CD14-positive monocyte (primary cell): ENCODE results near the gene RTN4RL1. TPM values are rescaled to one million over a fixed set of nuclear protein-coding genes. Genes with fewer than 3 reads are reported as not detected.

Source experiments
- DNase-seq, 3 donors: peaks; one replicate each; pipeline ENCODE4 v3.0.0-alpha.2; 2011 to 2022
- H2AFZ ChIP-seq: 2 replicates; pipeline ENCODE4 v1.6.0; 2012; ENCODE audit warnings: mild to moderate bottlenecking, low read depth, low read length, inconsistent platforms; ENCODE audit not compliant: insufficient read depth, poor library complexity, severe bottlenecking
- H3K27ac ChIP-seq, 2 donors: 1 replicate in 1 of 2; 2 replicates in 1 of 2; pipeline ENCODE4 v1.5.1; 2012 to 2013; ENCODE audit warnings: low read length in 2 of 2, control low read depth in 1 of 2, inconsistent platforms in 1 of 2, low read depth in 1 of 2, mild to moderate bottlenecking in 1 of 2
- H3K27me3 ChIP-seq, 2 donors: one replicate each; pipeline versions ENCODE4 v1.6.0 to v1.6.1; 2011 to 2013; ENCODE audit warnings: low read length in 2 of 2; ENCODE audit not compliant: control insufficient read depth in 2 of 2, insufficient read depth in 2 of 2
- H3K36me3 ChIP-seq, 2 donors: replicated peaks in 1 of 2; 1 replicate in 1 of 2; 2 replicates in 1 of 2; pipeline versions ENCODE4 v1.5.1 to v1.6.1; 2012 to 2013; ENCODE audit warnings: low read length in 2 of 2, control low read depth in 1 of 2, inconsistent platforms in 1 of 2, mild to moderate bottlenecking in 1 of 2; ENCODE audit not compliant: insufficient read depth in 2 of 2, control insufficient read depth in 1 of 2
- H3K4me1 ChIP-seq, 2 donors: 1 replicate in 1 of 2; 2 replicates in 1 of 2; pipeline versions ENCODE4 v1.5.1 to v1.6.1; 2012 to 2013; ENCODE audit warnings: low read length in 2 of 2, control low read depth in 1 of 2, inconsistent platforms in 1 of 2, mild to moderate bottlenecking in 1 of 2, moderate library complexity in 1 of 2; ENCODE audit not compliant: insufficient read depth in 2 of 2, control insufficient read depth in 1 of 2
- H3K4me2 ChIP-seq: replicated peaks from 2 replicates; pipeline ENCODE3; 2012; ENCODE audit warnings: low read length, moderate library complexity, mild to moderate bottlenecking; ENCODE audit not compliant: poor library complexity, severe bottlenecking; ENCODE audit errors: extremely low read depth
- H3K4me3 ChIP-seq, 3 experiments: fragments of 200-600 bp in 1 of 3; sonication (generic) in 1 of 3; replicated peaks in 1 of 3; 1 replicate in 2 of 3; 2 replicates in 1 of 3; pipeline ENCODE4 v1.5.1; 2011 to 2013; ENCODE audit warnings: low read length in 3 of 3, mild to moderate bottlenecking in 3 of 3, control low read depth in 2 of 3, low read depth in 2 of 3, inconsistent platforms in 1 of 3, moderate library complexity in 1 of 3
- H3K79me2 ChIP-seq: 2 replicates; pipeline ENCODE4 v1.6.0; 2012; ENCODE audit warnings: mild to moderate bottlenecking, control low read depth, inconsistent platforms, low read length, moderate library complexity; ENCODE audit not compliant: insufficient read depth
- H3K9ac ChIP-seq: 2 replicates; pipeline ENCODE4 v1.6.0; 2017; ENCODE audit warnings: low read length, mild to moderate bottlenecking; ENCODE audit not compliant: insufficient read depth, poor library complexity, severe bottlenecking
- H3K9me3 ChIP-seq, 2 donors: replicated peaks in 1 of 2; 1 replicate in 1 of 2; 2 replicates in 1 of 2; pipeline versions ENCODE4 v1.5.1 to v1.6.1; 2012 to 2013; ENCODE audit warnings: low read length in 2 of 2, control low read depth in 1 of 2; ENCODE audit not compliant: control insufficient read depth in 1 of 2, insufficient read depth in 1 of 2
- H4K20me1 ChIP-seq: 2 replicates; pipeline ENCODE4 v1.6.0; 2012; ENCODE audit warnings: mild to moderate bottlenecking, low read length, control low read depth, moderate library complexity; ENCODE audit not compliant: insufficient read depth
- H3K27ac Mint-ChIP-seq, 7 donors: one replicate each; pipeline ENCODE4 v1.8.0; 2020; ENCODE audit warnings: mild to moderate bottlenecking in 7 of 7, mixed read lengths in 7 of 7, moderate library complexity in 6 of 7, inconsistent platforms in 2 of 7
- H3K27me3 Mint-ChIP-seq, 3 donors: one replicate each; pipeline ENCODE4 v1.8.0; 2021 to 2022; ENCODE audit warnings: low read depth in 3 of 3, mild to moderate bottlenecking in 3 of 3, mixed read lengths in 3 of 3, moderate library complexity in 3 of 3, inconsistent platforms in 1 of 3
- H3K36me3 Mint-ChIP-seq, 2 donors: one replicate each; pipeline ENCODE4 v1.8.0; 2020; ENCODE audit warnings: mixed read lengths in 2 of 2, inconsistent platforms in 1 of 2, mild to moderate bottlenecking in 1 of 2
- H3K4me1 Mint-ChIP-seq: one replicate; pipeline ENCODE4 v1.8.0; 2020; ENCODE audit warnings: mild to moderate bottlenecking, mixed read lengths
- H3K4me3 Mint-ChIP-seq, 2 donors: one replicate each; pipeline ENCODE4 v1.8.0; 2020; ENCODE audit warnings: mild to moderate bottlenecking in 2 of 2, mixed read lengths in 2 of 2, moderate library complexity in 1 of 2
- H3K9me3 Mint-ChIP-seq, 7 donors: one replicate each; pipeline ENCODE4 v1.8.0; 2020 to 2022; ENCODE audit warnings: mixed read lengths in 7 of 7, mild to moderate bottlenecking in 6 of 7, moderate library complexity in 6 of 7, inconsistent platforms in 2 of 7
- WGBS: methylation state at CpG from one replicate; pipeline ENCODE4 v1.1.5; 2013; ENCODE audit warnings: missing lambda C conversion rate; ENCODE audit not compliant: insufficient coverage; 5-methylcytosine and 5-hydroxymethylcytosine counted together
- intact Hi-C, 2 donors: fragments of 100-400 bp; cut with micrococcal nuclease; formaldehyde crosslinking; loops; one replicate each; pipeline versions ENCODE4 v1.15.0 to v1.15.1; 2023
- polyA plus RNA-seq, 3 donors: library from polyadenylated mRNA; depleted of rRNA in 1 of 3; unstranded in 2 of 3; stranded (reverse) in 1 of 3; fragments of 300-500 nt in 2 of 3; fragments of >200 nt in 1 of 3; fragmentation: Illumina TruSeq in 2 of 3; gene quantifications; 1 replicate in 2 of 3; 2 replicates in 1 of 3; pipeline ENCODE4 v1.2.3, GENCODE V29; 2012 to 2021
- TF ChIP-seq, protein P1 (sequence below): fragments of 200-600 bp; IDR thresholded peaks from one replicate; pipeline ENCODE4 v1.8.0; 2022; ENCODE audit warnings: antibody characterized with exemption, mild to moderate bottlenecking

The RTN4RL1 gene
- polyA plus RNA-seq, 3 donors: 0.07 to 0.29 (median 0.11) TPM

DNA sequence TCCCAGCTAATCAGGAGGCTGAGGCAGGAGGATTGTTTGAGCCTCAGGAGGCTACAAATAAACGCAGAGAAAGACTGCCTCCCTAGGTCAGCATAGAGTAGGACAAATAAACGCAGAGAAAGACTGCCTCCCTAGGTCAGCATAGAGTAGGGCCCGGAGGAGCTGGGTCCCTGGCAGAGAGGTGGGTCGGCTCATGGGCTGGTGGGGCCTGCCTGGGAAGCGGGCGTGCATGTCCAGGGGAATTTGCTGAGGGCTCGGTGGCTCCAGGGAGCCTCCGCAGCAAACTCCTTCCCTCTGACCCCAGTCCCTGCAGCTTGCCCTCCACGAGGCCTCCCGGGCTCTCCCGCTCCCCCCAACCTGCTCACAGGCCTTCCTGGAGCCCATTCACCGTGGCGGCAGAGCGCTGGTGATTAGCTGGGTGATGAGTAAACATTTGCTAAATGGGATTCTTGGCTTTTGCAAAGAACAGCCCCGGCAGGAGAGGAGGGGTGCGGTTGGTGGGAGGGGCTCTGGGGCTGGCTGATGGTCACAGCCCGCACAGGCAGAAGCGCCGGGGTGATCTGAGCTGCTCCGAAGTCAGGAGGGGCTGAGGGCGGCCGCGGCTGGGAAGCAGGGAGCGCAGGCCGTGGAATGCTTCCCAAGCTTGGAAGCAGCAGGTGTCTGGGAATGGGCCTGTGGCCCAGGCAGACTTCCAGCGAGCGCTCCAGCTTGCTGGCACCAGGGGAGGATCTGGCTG lies 93.1 kb downstream of the RTN4RL1 start:
- no peaks in the 10 kb centered on the region for H3K4me1 Mint-ChIP-seq
- H2AFZ ChIP-seq: no peak overlapping the region
- H3K79me2 ChIP-seq: no peaks in the 10 kb centered on the region
- H3K4me2 ChIP-seq: no peak overlapping the region
- DNase-seq: no peak
- H3K27ac ChIP-seq: no peak overlapping the region
- H4K20me1 ChIP-seq: no peaks in the 10 kb centered on the region
- no peaks in the 10 kb centered on the region for H3K9me3 ChIP-seq
- H3K36me3 ChIP-seq: no peaks in the 10 kb centered on the region
- peaks cover 5 to 6% (median 6%) of the 10 kb centered on the region in 3 donors for H3K27me3 Mint-ChIP-seq
- TF ChIP-seq, protein P1, sequence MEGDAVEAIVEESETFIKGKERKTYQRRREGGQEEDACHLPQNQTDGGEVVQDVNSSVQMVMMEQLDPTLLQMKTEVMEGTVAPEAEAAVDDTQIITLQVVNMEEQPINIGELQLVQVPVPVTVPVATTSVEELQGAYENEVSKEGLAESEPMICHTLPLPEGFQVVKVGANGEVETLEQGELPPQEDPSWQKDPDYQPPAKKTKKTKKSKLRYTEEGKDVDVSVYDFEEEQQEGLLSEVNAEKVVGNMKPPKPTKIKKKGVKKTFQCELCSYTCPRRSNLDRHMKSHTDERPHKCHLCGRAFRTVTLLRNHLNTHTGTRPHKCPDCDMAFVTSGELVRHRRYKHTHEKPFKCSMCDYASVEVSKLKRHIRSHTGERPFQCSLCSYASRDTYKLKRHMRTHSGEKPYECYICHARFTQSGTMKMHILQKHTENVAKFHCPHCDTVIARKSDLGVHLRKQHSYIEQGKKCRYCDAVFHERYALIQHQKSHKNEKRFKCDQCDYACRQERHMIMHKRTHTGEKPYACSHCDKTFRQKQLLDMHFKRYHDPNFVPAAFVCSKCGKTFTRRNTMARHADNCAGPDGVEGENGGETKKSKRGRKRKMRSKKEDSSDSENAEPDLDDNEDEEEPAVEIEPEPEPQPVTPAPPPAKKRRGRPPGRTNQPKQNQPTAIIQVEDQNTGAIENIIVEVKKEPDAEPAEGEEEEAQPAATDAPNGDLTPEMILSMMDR: no peak
- H3K27me3 ChIP-seq: no peaks in the 10 kb centered on the region
- no peaks in the 10 kb centered on the region for H3K36me3 Mint-ChIP-seq
- no peak overlapping the region for H3K4me3 ChIP-seq
- no peak overlapping the region for H3K4me3 Mint-ChIP-seq
- intact Hi-C loops: no loop called here
- no peaks in the 10 kb centered on the region for H3K4me1 ChIP-seq
- H3K9me3 Mint-ChIP-seq: peaks cover 0 to 2% (median 0%) of the 10 kb centered on the region in 7 donors
- H3K9ac ChIP-seq: no peak overlapping the region
- 93% methylated on average over 21 of the region's 27 CpGs for WGBS
- no peak overlapping the region for H3K27ac Mint-ChIP-seq

DNA sequence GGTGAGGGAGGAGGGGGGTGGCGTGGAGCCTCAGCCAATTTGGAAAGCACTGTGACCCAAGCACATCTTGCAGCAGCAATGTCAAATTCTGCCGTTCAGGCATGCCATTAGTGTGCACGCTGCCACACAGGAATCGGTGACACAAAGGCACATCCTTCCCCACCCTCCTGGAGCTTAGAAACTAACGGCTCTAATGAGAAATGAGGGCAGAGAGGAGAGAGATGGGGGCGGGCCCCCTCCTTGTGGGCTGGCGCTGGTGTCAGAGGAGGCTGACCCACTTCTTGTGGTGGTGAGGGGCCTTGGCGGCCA lies 94.8 kb downstream of the RTN4RL1 start:
- Histone ChIP-seq H2AFZ (no peak overlapping the region), H3K4me2 (no peak overlapping the region), H3K79me2 (no peaks in the 10 kb centered on the region), H3K27me3 (no peaks in the 10 kb centered on the region), H3K36me3 (no peaks in the 10 kb centered on the region), H3K27ac (no peak overlapping the region), H3K9ac (no peak overlapping the region), H3K4me1 (no peaks in the 10 kb centered on the region), H4K20me1 (no peaks in the 10 kb centered on the region), H3K4me3 (no peak overlapping the region), H3K9me3 (no peaks in the 10 kb centered on the region)
- no peak overlapping the region for H3K27ac Mint-ChIP-seq
- peaks cover 0 to 2% (median 0%) of the 10 kb centered on the region in 7 donors for H3K9me3 Mint-ChIP-seq
- no peaks in the 10 kb centered on the region for H3K36me3 Mint-ChIP-seq
- 100% methylated on average over 2 of the region's 8 CpGs for WGBS
- no peak for DNase-seq
- peaks cover 1 to 6% (median 6%) of the 10 kb centered on the region in 3 donors for H3K27me3 Mint-ChIP-seq
- intact Hi-C loops: no loop called here
- no peak overlapping the region for H3K4me3 Mint-ChIP-seq
- TF ChIP-seq, protein P1: no peak
- H3K4me1 Mint-ChIP-seq: no peaks in the 10 kb centered on the region
